K562 (cell line): ENCODE measurements around the gene GEMIN5. TPM values are rescaled to one million over a fixed set of nuclear protein-coding genes. Genes with fewer than 3 reads are reported as not detected.

Experiments used
- CBX3 ChIP-seq, 2 experiments: IDR thresholded peaks; 1 replicate in 1 of 2; 2 replicates in 1 of 2; pipeline ENCODE4 v1.6.1; 2012; ENCODE audit warnings: inconsistent platforms in 2 of 2, low read length in 2 of 2, borderline replicate concordance in 1 of 2, control low read depth in 1 of 2
- CEBPB ChIP-seq: fragments of 450-650 bp; IDR thresholded peaks from 2 replicates; pipeline ENCODE4 v1.6.1; 2016; ENCODE audit warnings: missing genetic modification characterization, missing compliant biosample characterization
- FOXK2 ChIP-seq, 2 experiments: fragments of 450-650 bp; IDR thresholded peaks in 1 of 2; conservative IDR thresholded peaks in 1 of 2; 2 replicates each; pipeline ENCODE4 v1.6.1; 2016; ENCODE audit warnings: low read depth in 2 of 2, mild to moderate bottlenecking in 1 of 2
- KHSRP ChIP-seq: fragments of 450-650 bp; IDR thresholded peaks from 2 replicates; pipeline ENCODE4 v1.6.1; 2017
- MAFK ChIP-seq: IDR thresholded peaks from 2 replicates; pipeline ENCODE4 v1.6.1; 2011; ENCODE audit warnings: low read length, improper control_type of control experiment
- MEF2D ChIP-seq: conservative IDR thresholded peaks from 2 replicates; pipeline ENCODE4 v1.6.1; 2016; ENCODE audit warnings: low read depth, missing genetic modification characterization, missing compliant biosample characterization
- NEUROD1 ChIP-seq: fragments of 150-350 bp; IDR thresholded peaks from 2 replicates; pipeline ENCODE4 v1.6.1; 2014; ENCODE audit warnings: borderline replicate concordance, low read length, low read depth; ENCODE audit not compliant: partially characterized antibody
- POLR2AphosphoS5 ChIP-seq: IDR thresholded peaks from 2 replicates; pipeline ENCODE4 v1.6.1; 2011; ENCODE audit warnings: mild to moderate bottlenecking, low read depth, low read length, moderate library complexity; ENCODE audit not compliant: control insufficient read depth, insufficient read depth
- RFX5 ChIP-seq: IDR thresholded peaks from 2 replicates; pipeline ENCODE4 v1.6.1; 2011; ENCODE audit warnings: low read depth, mild to moderate bottlenecking, improper control_type of control experiment, low read length
- TCF3 ChIP-seq: sonication (generic); formaldehyde crosslinking; IDR thresholded peaks from 2 replicates; pipeline ENCODE4 v1.4.0; 2020; ENCODE audit warnings: mild to moderate bottlenecking, missing genetic modification reagents
- TFAM ChIP-seq: fragments of 250-450 bp; sonication (Bioruptor Pico); conservative IDR thresholded peaks from 2 replicates; pipeline ENCODE4 v1.5.0; 2021; ENCODE audit warnings: mild to moderate bottlenecking, moderate library complexity
- TSC22D4 ChIP-seq: fragments of 450-650 bp; IDR thresholded peaks from 2 replicates; pipeline ENCODE4 v1.6.1; 2016; ENCODE audit warnings: missing genetic modification characterization, missing biosample characterization, control low read depth
- ZNF239 ChIP-seq: fragments of 250-450 bp; sonication (Bioruptor Pico); IDR thresholded peaks from 2 replicates; pipeline ENCODE4 v1.4.0; 2020; ENCODE audit warnings: mild to moderate bottlenecking
- ZNF408 ChIP-seq: fragments of 250-450 bp; sonication (Bioruptor Pico); IDR thresholded peaks from 2 replicates; pipeline ENCODE4 v1.4.0; 2020; ENCODE audit warnings: low read depth, mild to moderate bottlenecking, moderate library complexity
- ZNF511 ChIP-seq: sonication (generic); formaldehyde crosslinking; IDR thresholded peaks from 2 replicates; pipeline ENCODE4 v1.8.0; 2022; ENCODE audit warnings: mild to moderate bottlenecking, missing genetic modification reagents
- ZNF518B ChIP-seq: fragments of 250-450 bp; sonication (Bioruptor Pico); IDR thresholded peaks from 2 replicates; pipeline ENCODE4 v1.5.0; 2021; ENCODE audit warnings: mild to moderate bottlenecking, moderate library complexity
- polyA plus RNA-seq, 8 experiments: library from polyadenylated mRNA; depleted of rRNA in 4 of 8; stranded (reverse) in 5 of 8; unstranded in 3 of 8; fragments of >200 nt; fragmentation: Nextera tagmentation in 2 of 8; fragmentation: Illumina TruSeq in 1 of 8; extraction: Ambion mirVana in 2 of 8; extraction: Trizol in 1 of 8; gene quantifications; 2 replicates each; pipeline versions ENCODE4 v1.2.1 to v1.2.3, GENCODE V29; 2011 to 2014; ENCODE audit warnings: inconsistent platforms in 1 of 8, missing spikeins in 1 of 8
- total RNA-seq, 7 experiments: library from RNA; depleted of rRNA in 6 of 7; stranded (reverse); fragments of >200 nt in 6 of 7; fragmentation: Illumina TruSeq in 2 of 7; extraction: Trizol in 2 of 7; gene quantifications; 2 replicates each; pipeline versions ENCODE4 v1.2.1 to v1.2.3, GENCODE V29; 2011 to 2021; ENCODE audit warnings: low replicate concordance in 1 of 7
- TF ChIP-seq, protein P1 (sequence below): fragments of 450-650 bp; formaldehyde crosslinking; IDR thresholded peaks from 2 replicates; pipeline ENCODE4 v1.4.0; 2020; ENCODE audit warnings: mild to moderate bottlenecking, moderate library complexity
- TF ChIP-seq, protein P2 (sequence below): fragments of 250-450 bp; sonication (Bioruptor Pico); IDR thresholded peaks from 2 replicates; pipeline ENCODE4 v1.5.0; 2021
- TF ChIP-seq, protein P3 (sequence below), 2 experiments: fragments of 450-650 bp; conservative IDR thresholded peaks; 2 replicates each; pipeline ENCODE4 v1.6.1; 2017; ENCODE audit warnings: mild to moderate bottlenecking in 2 of 2, moderate library complexity in 2 of 2

The GEMIN5 gene
- total and polyA plus RNA-seq, 9 of the 15 experiments (the other 6 are each of a cell fraction or from before 2014, with no cell fraction given): 10.3 to 48.2 (median 34.7) TPM

DNA sequence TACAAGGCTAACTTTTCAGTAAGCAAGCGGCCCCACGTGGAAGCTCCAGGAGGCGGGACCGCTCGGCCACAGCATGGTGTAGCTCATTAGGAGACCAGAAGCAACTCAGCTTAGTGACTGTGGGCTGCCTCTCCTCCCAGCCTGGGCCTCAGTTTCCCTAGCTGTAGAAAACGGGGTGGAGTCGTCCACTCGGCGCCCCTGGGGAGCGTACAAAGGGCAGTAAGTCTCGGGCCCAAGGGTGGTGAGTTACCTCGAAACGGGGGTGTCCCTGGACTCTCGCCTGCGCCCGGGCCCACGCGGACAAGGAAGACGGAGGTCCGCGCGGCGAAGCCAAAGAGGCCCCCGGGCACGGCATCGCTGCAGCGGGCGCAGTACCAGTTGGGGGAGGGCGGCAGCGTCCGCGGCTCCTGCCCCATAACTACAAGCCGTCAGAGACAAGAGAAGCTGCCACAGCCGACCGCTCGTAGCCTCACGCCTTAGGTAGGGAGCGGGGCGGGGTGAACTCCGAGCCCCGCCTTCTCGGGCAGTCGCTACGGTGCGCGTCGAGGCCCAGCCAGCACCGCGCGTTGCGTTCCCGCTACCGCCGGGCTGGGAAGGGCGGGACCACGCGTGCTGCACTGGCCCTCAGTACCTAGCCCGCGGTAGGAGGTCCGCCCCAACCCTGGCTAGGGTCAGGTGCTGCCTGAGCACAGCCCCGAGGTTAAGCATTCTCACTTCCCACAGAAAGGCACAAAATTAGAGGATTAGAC, at the start of gene GEMIN5 (continued):
- TF ChIP-seq ZNF518B (CRISPR knock-in tag) (no peak), CEBPB (no peak), FOXK2 (conservative IDR thresholded peaks at IDR 0.05 in 1 of 2, IDR thresholded peaks at IDR 0.05 in 1 of 2; ENCODE audit: low read depth in 2 of 2) (no peak; a peak in 1 of 4 replicates), ZNF408 (no peak), CBX3 (IDR thresholded peaks at IDR 0.05; ENCODE audit: borderline replicate concordance in 1 of 2, low read length in 2 of 2) (peak in 1 of 2 experiments; percentile 96; a peak in 1 of 3 replicates), KHSRP (no peak), TFAM (CRISPR knock-in tag) (no peak), MAFK (no peak), NEUROD1 (peak; percentile 87), TSC22D4 (tag) (no peak), RFX5 (no peak), ZNF511 (peak; percentile 67; the same call in 1 of the 2 replicates), ZNF239 (CRISPR knock-in tag) (no peak), MEF2D (tag) (no peak), POLR2AphosphoS5 (peak; percentile 72), TCF3 (peak; percentile 34; the same call in 1 of the 2 replicates)
- TF ChIP-seq, protein P1, sequence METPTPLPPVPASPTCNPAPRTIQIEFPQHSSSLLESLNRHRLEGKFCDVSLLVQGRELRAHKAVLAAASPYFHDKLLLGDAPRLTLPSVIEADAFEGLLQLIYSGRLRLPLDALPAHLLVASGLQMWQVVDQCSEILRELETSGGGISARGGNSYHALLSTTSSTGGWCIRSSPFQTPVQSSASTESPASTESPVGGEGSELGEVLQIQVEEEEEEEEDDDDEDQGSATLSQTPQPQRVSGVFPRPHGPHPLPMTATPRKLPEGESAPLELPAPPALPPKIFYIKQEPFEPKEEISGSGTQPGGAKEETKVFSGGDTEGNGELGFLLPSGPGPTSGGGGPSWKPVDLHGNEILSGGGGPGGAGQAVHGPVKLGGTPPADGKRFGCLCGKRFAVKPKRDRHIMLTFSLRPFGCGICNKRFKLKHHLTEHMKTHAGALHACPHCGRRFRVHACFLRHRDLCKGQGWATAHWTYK: no peak
- TF ChIP-seq, protein P2, sequence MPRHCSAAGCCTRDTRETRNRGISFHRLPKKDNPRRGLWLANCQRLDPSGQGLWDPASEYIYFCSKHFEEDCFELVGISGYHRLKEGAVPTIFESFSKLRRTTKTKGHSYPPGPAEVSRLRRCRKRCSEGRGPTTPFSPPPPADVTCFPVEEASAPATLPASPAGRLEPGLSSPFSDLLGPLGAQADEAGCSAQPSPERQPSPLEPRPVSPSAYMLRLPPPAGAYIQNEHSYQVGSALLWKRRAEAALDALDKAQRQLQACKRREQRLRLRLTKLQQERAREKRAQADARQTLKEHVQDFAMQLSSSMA: no peak
- TF ChIP-seq, protein P3, sequence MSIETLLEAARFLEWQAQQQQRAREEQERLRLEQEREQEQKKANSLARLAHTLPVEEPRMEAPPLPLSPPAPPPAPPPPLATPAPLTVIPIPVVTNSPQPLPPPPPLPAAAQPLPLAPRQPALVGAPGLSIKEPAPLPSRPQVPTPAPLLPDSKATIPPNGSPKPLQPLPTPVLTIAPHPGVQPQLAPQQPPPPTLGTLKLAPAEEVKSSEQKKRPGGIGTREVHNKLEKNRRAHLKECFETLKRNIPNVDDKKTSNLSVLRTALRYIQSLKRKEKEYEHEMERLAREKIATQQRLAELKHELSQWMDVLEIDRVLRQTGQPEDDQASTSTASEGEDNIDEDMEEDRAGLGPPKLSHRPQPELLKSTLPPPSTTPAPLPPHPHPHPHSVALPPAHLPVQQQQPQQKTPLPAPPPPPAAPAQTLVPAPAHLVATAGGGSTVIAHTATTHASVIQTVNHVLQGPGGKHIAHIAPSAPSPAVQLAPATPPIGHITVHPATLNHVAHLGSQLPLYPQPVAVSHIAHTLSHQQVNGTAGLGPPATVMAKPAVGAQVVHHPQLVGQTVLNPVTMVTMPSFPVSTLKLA (conservative IDR thresholded peaks at IDR 0.05): peak; percentile 94 to 96
